Esophagus squamous epithelium (tissue), 4 donors: ENCODE data around the gene MOV10L1.

Experiments used
- POLR2A ChIP-seq, 4 donors: fragments of 450-650 bp; IDR thresholded peaks; one replicate each; pipeline ENCODE4 v1.6.1; 2017; ENCODE audit warnings: antibody characterized with exemption in 4 of 4, mild to moderate bottlenecking in 4 of 4, moderate library complexity in 3 of 4
- TF ChIP-seq, protein P1 (sequence below), 6 experiments: fragments of 450-650 bp in 4 of 6; fragments of 200-600 bp in 2 of 6; sonication (generic) in 2 of 6; IDR thresholded peaks; one replicate each; pipeline ENCODE4 v1.5.1; 2016 to 2019; ENCODE audit warnings: antibody characterized with exemption in 6 of 6, mild to moderate bottlenecking in 4 of 6, moderate library complexity in 4 of 6

DNA sequence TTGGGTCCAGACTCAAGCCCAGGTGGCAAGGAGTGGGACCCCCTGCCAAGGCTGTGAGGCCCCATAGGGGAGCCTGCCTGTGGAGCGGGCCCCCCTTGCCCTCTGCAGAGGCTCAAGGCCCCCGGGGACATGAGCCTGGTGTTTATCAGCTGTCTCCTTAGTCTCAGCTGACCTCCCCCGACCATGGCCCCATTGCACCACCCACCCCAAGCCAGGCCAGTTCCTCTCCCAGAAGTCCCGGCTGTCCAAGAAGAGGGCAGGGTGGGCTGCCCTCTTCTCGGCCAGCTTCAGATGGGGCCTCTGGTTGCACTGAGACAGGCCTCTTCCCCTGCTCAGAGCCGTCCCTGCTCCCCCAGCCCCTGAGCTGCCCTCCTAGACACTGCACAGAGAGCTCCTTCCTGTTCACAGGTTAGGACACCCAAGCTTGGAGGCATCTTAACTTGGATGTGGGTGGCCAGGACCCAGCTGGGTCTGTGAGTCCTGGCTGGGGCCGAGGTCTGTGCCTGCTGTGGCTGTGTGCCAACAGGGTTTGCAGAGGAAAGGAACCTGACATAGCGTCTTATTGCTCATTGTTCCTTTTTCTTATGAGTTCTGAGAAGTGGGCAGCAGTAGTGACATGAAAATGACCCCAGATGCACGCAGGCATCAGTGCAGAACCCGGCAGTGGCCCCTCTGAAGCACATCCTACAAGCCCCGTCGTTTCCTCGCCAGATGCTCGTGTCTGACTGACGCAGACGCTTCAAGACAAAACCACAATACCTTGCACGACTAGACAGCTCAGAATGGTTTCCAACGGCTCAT is 101.3 kb downstream of the MOV10L1 start:
- TF ChIP-seq, protein P1, sequence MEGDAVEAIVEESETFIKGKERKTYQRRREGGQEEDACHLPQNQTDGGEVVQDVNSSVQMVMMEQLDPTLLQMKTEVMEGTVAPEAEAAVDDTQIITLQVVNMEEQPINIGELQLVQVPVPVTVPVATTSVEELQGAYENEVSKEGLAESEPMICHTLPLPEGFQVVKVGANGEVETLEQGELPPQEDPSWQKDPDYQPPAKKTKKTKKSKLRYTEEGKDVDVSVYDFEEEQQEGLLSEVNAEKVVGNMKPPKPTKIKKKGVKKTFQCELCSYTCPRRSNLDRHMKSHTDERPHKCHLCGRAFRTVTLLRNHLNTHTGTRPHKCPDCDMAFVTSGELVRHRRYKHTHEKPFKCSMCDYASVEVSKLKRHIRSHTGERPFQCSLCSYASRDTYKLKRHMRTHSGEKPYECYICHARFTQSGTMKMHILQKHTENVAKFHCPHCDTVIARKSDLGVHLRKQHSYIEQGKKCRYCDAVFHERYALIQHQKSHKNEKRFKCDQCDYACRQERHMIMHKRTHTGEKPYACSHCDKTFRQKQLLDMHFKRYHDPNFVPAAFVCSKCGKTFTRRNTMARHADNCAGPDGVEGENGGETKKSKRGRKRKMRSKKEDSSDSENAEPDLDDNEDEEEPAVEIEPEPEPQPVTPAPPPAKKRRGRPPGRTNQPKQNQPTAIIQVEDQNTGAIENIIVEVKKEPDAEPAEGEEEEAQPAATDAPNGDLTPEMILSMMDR (IDR thresholded peaks at IDR 0.05): no peak
- TF ChIP-seq POLR2A (IDR thresholded peaks at IDR 0.05): peak in 1 of 4 donors; percentile 51
